Activated gamma-delta T cell (primary cell): Measurements from ENCODE around the gene DENND5A.
"Not testable (repeated sequence)": the region's sequence is repeated elsewhere in the genome, so short reads cannot be mapped to it uniquely, and the experiment has no call there.

Experiments used
- DNase-seq: peaks from one replicate; lab custom pipeline; 2025; lab: John Stamatoyannopoulos, UW

Gene DENND5A

GRCh38 chr11:9264316-9265210, 587 bp downstream of the DENND5A start:
- no peak for DNase-seq

- DNase-seq, result no peak
These were observed 1.3 kb downstream of the DENND5A start for GRCh38 chr11:9263840-9264315.

GRCh38 chr11:9260838-9261146, 4.4 kb downstream of the DENND5A start:
- not testable (repeated sequence) for DNase-seq

- DNase-seq, result no peak
These were observed 4.9 kb downstream of the DENND5A start for GRCh38 chr11:9259981-9260837.

- DNase-seq, result not testable (repeated sequence)
These were observed 6.9 kb downstream of the DENND5A start for GRCh38 chr11:9258279-9258678.

- no peak for DNase-seq
These were observed 10.7 kb downstream of the DENND5A start for GRCh38 chr11:9254416-9254815.

- DNase-seq, result no peak
These were observed 12.1 kb downstream of the DENND5A start for GRCh38 chr11:9253086-9253485.

- DNase-seq, result no peak
These were observed 13.8 kb downstream of the DENND5A start for GRCh38 chr11:9251311-9251710.

- DNase-seq, result no peak
These were observed 15.0 kb downstream of the DENND5A start for GRCh38 chr11:9250139-9250582.

GRCh38 chr11:9249252-9249651, 15.9 kb downstream of the DENND5A start:
- DNase-seq, result no peak

GRCh38 chr11:9247863-9248262, 17.3 kb downstream of the DENND5A start:
- no peak for DNase-seq

- DNase-seq, result not testable (repeated sequence)
These were observed 28.9 kb downstream of the DENND5A start for GRCh38 chr11:9236242-9236641.

- DNase-seq, result no peak
These were observed 32.7 kb downstream of the DENND5A start for GRCh38 chr11:9232482-9232881.

- no peak for DNase-seq
These were observed 33.3 kb downstream of the DENND5A start for GRCh38 chr11:9231848-9232177.

GRCh38 chr11:9230296-9230695, 34.9 kb downstream of the DENND5A start:
- no peak for DNase-seq

- DNase-seq, result no peak
These were observed 37.1 kb downstream of the DENND5A start for GRCh38 chr11:9228091-9228490.

GRCh38 chr11:9225748-9226298, 39.3 kb downstream of the DENND5A start:
- DNase-seq, result no peak

- no peak for DNase-seq
These were observed 42.5 kb downstream of the DENND5A start for GRCh38 chr11:9222654-9223053.

GRCh38 chr11:9220853-9221252, 44.3 kb downstream of the DENND5A start:
- DNase-seq, result not testable (repeated sequence)

- no peak for DNase-seq
These were observed 45.6 kb downstream of the DENND5A start for GRCh38 chr11:9219572-9219971.

GRCh38 chr11:9219115-9219514, 46.0 kb downstream of the DENND5A start:
- DNase-seq, result no peak

GRCh38 chr11:9214765-9215164, 50.4 kb downstream of the DENND5A start:
- no peak for DNase-seq

GRCh38 chr11:9211322-9211721, 53.8 kb downstream of the DENND5A start:
- DNase-seq, result no peak
